NCI-H187 treated with DMSO at 0.1 percent for 48 hours (cell line): ENCODE results near the gene NCSTN.

Source experiments
- DNase-seq: peaks from one replicate; lab custom pipeline; 2025; lab: John Stamatoyannopoulos, UW

Gene NCSTN

GRCh38 chr1:160342953-160343869 lies at the start of gene NCSTN, which contains the start of gene COPA:
TSS of gene NCSTN (plus strand) at chr1:160343383. CDS start at chr1:160343397, 14 bp downstream.
TSS of gene COPA (minus strand) at chr1:160343250. CDS start at chr1:160343170, 80 bp downstream.
- DNase-seq = peak; percentile 94

GRCh38 chr1:160296036-160296435 lies 47.1 kb upstream of the NCSTN start:
- no peak for DNase-seq

GRCh38 chr1:160300173-160300572 lies 43.0 kb upstream of the NCSTN start:
- no peak for DNase-seq

GRCh38 chr1:160307118-160307791 lies 35.9 kb upstream of the NCSTN start:
- no peak for DNase-seq

GRCh38 chr1:160308451-160309184 lies 34.6 kb upstream of the NCSTN start:
- no peak for DNase-seq

GRCh38 chr1:160309185-160309557 lies 34.0 kb upstream of the NCSTN start:
- no peak for DNase-seq

GRCh38 chr1:160309571-160309970 lies 33.6 kb upstream of the NCSTN start:
- DNase-seq = no peak

- DNase-seq = no peak
Observed at GRCh38 chr1:160315359-160315758, 27.8 kb upstream of the NCSTN start.

GRCh38 chr1:160322831-160323230 lies 20.4 kb upstream of the NCSTN start:
- no peak for DNase-seq

- peak; percentile 100 for DNase-seq
Observed at GRCh38 chr1:160325252-160325651, 17.9 kb upstream of the NCSTN start.

GRCh38 chr1:160326418-160326817 lies 16.8 kb upstream of the NCSTN start:
- no peak for DNase-seq

GRCh38 chr1:160328184-160328583 lies 15.0 kb upstream of the NCSTN start:
- DNase-seq = peak; percentile 81

- DNase-seq = peak; percentile 77
Observed at GRCh38 chr1:160330119-160330518, 13.1 kb upstream of the NCSTN start.

GRCh38 chr1:160332516-160332915 lies 10.7 kb upstream of the NCSTN start:
- no peak for DNase-seq

- no peak for DNase-seq
Observed at GRCh38 chr1:160338580-160338979, 4.6 kb upstream of the NCSTN start.

- DNase-seq = no peak
Observed at GRCh38 chr1:160340146-160340545, 3.0 kb upstream of the NCSTN start.

- DNase-seq = no peak
Observed at GRCh38 chr1:160340866-160341265, 2.3 kb upstream of the NCSTN start.

GRCh38 chr1:160342526-160342925 lies 657 bp upstream of the NCSTN start:
- DNase-seq = no peak

GRCh38 chr1:160344241-160344640 lies 1.1 kb downstream of the NCSTN start:
- no peak for DNase-seq

- no peak for DNase-seq
Observed at GRCh38 chr1:160344936-160345335, 1.8 kb downstream of the NCSTN start.

GRCh38 chr1:160346463-160346862 lies 3.3 kb downstream of the NCSTN start:
- no peak for DNase-seq

- DNase-seq = no peak
Observed at GRCh38 chr1:160346958-160347357, 3.8 kb downstream of the NCSTN start.
